DMS114 treated with DMSO at 0.1 percent for 48 hours (cell line): ENCODE measurements around the gene EMC8.

Source experiments
- DNase-seq: peaks from one replicate; lab custom pipeline; 2025; ENCODE audit not compliant: unreplicated experiment; lab: John Stamatoyannopoulos, UW

The EMC8 gene

DNA sequence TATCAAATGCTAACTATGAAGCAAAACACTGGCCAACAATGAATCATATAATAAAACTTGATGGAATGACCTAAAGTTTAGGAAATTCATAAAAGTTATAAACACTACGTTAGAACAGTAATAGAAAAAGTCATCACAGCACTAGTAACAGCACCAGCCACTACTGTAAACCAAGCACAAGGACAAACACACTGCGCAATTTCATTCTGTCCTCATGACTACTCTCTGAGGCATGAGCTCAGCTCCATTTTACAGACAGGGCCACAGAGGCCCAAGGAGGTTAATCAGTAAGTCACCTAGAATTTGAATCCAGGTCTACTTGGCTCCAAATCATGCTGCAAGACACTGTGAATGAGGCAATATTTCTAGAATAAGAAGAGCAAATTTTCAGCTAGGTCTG is 13.4 kb downstream of the EMC8 start:
- DNase-seq: no peak

DNA sequence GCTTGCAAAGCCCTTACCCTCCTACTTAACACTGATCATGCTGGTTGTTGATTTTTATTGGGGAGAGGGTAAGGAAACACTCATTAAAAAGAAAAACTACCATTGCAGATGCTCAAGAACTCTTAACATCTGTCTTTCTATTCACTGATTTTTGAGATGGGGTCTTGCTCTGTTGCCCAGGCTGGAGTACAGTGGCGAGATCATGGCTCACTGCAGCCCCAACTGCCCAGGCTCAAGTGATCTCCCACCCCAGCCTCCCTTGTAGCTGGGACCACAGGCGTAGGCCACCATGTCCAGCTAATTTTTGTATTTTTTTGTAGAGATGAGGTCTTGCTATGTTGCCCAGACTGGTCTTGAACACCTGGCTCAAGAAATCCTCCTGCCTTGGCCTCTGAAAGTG is 14.5 kb downstream of the EMC8 start:
- DNase-seq: no peak

DNA sequence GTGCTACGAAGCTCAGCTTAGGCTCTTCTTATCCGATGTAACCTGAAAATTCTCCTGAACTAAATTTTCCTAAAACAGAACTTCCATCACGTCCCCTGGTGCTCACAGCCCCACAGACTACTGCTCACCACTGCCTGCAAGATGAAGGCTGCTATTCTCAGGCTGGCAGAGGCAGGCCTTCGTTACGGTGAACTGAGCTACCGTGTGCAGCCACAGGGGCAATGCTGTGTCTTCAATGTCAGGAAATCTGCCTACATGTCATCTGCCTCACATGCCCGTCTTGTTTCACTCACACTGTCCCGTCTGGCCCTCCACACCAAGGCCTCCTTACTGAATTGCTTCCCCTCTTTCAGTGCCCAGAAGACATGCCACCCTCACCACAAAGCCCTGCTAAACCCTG is 15.9 kb downstream of the EMC8 start:
- no peak for DNase-seq

DNA sequence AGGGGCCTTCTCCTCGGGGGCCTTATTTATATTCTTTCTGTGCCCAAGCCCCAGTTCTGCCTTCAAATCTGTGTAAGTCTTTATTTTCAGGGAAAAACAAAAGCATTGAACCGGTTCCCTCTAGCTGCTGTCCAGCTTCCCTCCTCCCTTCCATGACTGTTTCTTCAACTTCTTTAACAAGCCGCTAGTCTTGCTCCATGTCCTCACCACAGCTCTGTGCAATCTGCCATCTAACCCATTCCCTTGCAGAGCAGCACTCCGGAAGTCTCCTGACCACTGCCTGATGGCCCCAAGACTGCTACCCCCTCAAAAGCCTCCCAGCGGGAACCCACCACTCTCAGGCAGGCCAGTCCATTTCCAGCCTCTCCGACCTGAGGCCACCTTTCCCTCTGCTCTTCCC is 16.9 kb downstream of the EMC8 start:
- DNase-seq: no peak

DNA sequence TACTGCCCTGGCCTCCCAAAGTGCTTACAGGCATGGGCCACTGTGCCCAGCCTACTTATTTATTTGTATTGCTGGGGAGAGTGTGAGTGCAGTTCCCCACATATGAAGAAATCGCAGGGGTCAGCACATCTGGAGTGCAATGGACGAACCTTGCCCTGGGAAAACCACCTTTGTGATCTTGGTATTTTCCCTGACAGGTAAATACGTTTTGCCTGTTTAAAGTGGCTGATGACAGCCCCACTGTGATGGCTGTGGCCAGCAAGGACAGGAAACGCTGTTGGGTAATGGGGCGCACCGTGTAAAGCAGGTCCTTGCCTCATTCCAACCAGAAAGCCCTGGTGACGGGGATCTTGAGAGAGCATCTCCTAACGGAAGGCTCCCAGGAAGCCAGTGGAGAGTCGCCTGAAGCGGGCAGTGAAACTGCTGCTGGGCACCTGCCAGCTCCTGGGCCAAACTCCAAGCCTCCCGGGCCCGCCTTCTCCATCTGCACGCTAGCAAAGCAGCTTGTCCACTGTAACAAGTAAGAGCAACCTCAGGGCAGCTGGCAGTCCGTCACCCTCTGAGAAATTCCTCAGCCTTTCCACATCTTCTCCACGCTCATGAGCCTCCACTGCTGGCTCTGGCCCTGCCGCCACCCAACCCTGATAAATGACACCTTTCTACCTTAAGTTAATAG is 17.5 kb downstream of the EMC8 start:
- DNase-seq: no peak

DNA sequence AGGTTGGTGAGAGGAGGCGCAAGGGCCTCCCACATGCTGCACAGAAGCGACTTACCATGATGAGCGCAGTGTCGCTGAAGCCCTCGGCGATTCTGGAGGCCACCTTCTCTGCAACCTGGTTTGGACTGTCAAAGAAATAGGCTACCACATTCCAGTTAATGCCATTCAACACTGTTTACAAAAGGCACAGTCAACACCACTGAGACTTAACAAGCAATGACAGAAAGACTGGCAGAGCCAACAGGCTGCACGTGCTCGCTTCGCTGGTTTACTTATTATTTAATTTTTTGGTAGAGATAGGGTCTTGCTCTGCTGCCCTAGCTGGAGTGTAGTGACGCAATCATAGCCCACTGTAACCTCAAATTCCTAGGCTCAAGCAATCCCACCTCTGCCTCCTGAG is 18.2 kb downstream of the EMC8 start:
- no peak for DNase-seq

DNA sequence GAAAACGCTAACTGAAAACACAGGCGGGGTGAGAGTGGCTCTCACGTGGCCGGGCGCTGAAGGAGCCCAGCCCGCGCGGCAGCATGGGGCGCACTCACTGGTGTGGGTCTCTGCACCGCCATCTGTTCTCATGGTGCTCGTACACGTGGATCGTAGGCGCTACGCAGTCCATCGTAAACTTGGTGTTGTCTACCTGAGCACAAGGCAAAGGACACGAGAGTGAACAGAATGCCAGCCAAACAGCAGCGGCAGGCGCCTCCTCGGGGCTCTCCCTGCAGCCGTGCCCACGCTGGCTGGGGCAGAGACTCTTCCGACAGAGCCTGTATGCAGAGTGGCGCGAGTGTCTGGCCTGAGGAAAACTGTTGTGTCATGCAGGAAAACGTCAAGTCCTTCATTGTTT is 19.1 kb downstream of the EMC8 start:
- DNase-seq: no peak

DNA sequence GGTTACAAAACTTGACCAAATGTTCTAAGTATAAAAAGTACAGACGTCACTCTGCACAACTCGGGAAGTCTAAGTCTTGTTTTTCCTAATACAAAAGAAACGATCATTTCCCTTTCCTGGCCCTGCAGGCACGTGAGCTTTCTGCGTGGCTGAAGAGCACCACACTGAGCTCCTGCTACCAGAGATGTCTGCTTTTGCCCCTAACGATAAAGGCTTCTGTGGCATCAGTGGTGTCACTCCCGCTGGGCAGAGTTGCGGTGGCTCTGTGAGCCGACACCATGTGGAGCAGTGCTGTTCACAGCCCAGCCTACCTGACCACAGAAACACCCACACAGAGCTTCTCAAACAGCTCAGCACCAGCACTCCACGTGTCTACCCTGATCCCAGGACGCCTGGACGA is 20.5 kb downstream of the EMC8 start:
- DNase-seq: no peak

DNA sequence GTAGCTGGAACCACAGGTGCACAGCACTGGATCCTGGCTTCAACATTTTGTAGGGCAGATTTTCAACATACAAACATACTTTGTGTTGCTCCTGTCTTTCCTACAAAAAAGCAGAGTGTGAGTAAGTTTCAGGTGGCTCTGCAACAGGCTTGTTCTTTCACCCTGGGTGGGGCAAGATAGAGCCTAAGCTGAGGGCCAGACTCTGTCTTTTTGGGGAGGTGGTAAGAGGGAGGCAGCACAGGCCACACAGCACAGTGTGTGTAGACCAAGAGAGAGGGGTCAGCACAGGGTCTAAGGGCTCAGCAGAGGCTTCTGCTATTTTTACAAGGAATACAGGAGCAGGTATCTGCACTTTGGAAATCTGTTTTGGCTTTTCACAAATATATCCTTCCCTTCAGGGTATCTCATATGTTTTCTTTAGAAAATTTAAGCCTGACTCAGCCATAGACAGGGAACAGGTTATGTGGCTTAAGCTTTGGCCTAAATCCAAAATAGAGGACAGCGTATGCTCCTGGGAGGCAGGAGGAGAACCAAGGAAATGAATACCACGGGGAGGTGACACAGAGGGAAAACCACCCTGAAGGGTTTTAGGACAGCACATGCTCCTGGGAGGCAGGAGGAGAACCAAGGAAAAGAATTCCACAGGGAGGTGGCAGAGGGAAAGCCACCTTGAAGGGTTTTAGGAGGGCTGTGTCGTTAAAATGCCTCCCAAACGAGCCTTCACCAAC is 21.6 kb downstream of the EMC8 start:
- no peak for DNase-seq

DNA sequence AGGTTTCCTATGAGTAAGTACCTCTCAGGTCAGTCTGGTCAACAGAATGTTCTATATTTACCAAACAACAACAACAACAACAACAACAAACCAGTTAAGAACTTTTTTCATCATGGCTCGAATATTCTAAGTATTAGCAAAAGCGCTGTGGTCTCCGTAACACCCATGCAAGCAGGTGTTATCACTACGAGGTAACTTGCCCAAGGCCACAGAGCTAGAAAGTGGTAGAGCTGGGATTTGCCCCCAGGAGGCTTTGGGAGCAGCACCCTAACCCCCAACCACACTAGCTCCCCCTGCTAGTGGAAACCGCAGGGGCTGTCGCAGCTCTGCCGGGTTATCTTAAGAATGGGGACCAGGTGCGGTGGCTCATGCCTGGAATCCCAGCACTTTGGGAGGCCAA is 24.5 kb downstream of the EMC8 start:
- no peak for DNase-seq

DNA sequence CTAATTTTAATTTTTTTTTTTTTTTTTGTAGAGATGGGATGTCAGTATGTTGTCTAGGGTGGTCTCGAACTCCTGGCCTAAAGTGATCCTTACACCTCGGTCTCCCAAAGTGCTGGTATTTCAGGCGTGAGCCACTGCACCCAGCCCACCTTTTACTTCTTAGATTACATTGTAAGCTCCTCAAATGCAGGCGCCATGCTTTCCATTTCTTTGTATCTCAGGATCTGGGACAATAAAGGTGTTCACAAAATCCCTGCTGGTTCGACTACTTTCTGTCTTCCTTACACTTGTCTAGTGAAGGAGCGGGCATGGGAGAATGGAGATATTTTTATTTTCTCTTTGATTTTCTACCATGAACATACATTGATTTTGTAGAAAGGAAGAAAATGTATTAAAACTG is 25.2 kb downstream of the EMC8 start:
- DNase-seq: no peak

DNA sequence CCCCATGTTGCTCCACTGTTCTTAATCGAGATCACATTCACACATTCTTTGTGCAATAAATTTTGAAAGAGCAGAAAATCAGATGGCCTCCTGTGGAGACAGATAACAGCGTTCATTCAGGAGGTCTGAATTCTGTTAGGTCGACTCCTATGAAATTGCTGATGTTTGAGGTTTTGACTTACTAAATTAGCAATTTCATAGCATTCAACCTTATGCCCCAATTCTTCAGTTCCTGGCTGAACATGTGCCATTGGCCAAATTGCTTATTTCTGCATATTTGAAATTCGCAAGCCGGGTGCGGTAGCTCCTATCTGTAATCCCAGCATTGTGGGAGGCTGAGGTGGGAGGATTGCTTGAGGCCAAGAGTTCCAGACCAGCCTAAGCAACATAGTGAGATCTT is 26.3 kb downstream of the EMC8 start:
- DNase-seq: no peak

DNA sequence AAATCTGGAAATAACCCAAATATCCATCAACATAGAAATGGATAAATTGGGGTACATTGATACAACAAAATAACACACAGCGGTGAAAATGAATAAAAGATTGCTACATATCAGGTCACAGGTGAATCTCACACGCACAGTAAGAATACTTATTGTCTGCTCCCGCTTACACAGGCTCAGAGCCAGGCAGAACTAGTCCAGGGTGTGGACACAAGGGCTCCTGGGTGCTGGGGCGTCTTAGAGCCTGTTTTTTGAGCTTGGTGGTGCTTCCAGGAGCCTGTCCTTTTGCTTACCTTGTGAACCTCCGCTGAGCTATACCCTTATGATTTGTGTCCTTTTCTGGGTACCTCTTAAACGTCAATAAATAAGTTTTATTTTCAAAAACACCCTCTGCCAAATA is 28.6 kb downstream of the EMC8 start:
- no peak for DNase-seq

DNA sequence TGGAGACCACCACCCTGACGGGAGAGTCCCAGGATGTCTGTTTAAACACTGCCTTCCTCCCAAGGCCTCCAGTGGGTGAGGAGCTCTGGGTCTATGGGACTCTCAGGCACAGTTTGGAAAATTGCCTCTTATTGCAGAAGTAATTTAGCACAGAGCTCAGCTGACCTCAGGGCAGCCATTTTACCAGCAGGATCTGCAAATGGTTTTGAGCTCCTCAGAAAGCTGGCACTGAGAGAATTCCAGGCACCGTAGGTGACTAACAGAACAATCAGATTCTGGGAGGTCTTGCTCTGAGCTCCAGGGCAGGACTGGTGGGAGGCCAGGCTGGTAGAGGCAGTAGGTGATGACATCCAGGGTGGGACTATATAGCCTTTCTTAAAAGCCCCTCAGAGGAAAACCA is 31.1 kb downstream of the EMC8 start:
- DNase-seq: no peak

DNA sequence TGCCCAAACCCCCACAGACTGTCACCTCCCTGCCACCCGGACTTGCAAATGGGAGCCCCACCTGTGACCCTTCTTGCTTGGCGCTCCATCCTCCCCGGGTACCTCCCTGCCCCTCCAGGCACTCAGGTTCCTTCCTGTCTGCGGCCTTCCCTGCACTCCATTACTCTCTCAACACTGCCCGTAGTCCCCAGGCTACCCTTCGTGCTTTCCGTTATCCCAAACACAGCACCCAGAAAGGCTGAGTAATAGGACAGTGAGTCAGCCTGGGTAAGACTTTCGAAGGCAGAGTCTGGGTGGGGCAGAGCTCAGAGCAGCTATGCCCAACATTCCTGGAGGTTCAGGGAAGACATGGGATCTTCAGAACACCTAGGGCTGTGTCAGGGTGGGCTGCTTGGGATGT is 31.8 kb downstream of the EMC8 start:
- DNase-seq: no peak

DNA sequence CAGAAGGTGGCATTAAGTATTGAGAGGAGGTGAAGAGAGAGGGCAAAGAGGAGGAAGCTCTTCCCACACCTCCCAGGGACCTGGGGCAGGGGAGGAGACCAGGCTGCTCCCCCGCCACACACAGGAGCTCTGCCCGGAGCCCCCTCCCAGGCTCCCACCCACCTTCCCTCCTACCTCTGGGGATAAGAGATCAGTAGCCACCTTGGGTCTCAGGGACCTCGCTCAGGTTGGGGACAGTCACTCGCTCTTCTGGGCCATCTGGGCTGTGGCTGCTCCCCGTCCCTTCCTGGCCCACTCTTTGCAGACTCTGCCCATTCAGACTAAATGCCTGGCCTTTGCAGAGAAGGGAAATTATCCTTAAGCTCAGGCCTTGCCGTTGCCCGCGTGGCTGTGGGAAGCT is 33.6 kb downstream of the EMC8 start:
- DNase-seq: no peak

DNA sequence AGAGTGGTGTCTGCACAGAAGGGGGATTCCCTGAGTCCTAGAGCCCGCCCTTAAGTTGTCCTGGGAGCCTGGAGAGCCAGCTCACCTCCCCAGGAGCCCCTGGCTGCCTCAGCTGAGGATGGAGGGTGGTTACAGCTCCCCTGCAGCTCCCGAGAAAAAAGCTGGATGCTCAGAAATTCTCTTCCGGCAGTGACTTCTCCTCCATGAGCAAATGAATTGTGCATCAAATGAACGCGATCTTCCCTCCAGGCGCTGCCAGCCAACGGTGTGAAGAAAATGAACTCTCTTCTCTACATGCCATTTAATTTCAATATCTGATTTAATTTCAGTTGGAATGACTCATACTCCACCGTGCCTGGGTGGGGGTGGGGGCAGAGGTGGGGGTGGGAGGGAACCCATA is 34.1 kb downstream of the EMC8 start:
- DNase-seq: no peak

DNA sequence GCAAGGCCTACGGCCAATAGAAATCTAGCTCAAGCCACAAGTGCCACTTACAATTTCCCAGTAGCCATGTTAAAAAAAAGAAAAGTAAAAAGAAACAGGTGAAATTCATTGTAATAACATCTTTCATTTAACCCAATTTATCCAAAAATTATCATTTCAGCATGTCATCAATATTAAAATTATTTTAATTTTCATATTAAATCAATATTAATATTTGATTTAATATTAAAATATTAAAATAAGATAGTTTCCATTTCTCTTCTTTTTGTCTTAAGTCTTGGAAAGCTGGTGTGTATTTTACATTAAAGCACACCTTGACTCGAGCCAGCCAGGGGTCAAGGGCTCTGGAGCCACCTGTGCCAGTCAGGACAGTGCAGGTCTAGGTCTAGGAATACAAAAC is 35.7 kb downstream of the EMC8 start:
- no peak for DNase-seq

DNA sequence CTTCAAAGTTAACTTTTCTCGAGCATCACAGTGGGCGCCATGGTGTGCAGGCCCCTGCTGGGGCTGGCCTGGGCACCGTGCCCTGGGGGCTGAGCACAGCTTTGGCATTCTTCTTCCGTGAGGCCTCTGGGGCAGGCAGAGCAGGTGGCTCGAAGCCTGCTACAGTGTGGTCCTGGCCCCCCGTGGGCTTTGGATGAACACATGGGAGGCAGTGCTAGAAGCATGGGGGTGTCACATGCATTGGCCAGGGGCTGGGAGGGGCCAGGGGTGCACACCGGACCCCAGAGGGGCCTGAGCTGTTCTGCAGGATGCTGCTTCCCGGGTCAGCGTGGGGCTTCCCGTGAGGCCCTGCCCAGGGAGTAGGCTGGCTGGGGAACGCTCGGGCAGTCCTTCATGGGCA is 36.4 kb downstream of the EMC8 start:
- no peak for DNase-seq

DNA sequence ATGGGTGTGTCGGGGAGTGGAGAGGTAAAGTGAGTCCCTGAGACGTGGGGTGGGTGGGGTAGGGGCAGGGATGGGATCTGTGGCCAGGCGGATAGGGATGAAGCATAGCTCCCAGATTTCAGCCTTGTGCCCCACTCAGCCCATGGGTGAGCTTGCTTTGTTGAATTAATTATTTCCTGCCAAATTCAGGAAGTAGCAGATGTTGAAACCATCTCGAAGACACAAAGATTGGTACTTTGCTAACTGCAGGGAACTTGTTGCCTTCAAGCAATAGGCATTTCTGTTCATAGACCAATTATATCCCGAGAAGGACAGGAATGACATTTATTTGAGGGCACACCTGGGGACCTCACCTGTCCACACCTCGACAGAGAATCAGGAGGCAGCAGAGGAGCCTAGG is 37.5 kb downstream of the EMC8 start:
- DNase-seq: no peak

DNA sequence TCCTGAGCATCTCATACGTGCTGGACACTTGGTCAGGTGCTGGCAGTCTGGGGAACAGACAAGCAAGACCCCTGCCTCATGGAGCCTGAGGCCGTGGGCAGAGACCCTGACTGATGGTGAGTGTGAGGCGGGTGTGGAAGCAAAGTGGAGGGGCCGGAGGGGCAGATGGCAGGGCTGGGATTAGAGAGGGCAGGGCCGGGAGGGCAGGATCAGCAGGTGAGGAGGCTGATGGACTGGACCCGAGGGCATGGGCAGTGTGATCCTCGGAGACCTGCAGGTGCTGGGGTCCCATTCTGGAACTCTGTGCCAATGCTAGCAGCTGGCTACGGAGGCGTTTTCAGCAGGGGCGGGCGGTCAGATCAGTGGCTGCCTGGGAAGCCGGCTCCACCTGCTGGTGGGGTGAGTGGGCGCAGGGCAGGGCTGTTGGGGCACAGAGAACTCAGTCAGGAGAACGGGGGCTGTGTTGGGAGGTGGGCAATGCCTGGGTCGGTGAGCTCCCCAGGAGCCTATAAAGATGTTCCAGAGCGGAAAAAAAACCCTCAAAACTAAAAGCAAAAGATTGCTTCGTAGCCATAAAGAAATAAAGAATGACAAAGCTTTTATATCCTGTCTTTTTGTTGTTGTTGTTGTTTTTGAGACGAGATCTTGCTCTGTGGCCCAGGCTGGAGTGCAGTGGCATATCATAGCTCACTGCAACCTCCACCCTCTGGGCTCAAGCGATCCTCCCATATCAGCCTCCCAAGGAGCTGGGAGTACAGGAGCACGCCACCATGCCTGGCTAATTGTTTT is 39.5 kb downstream of the EMC8 start:
- DNase-seq: no peak

DNA sequence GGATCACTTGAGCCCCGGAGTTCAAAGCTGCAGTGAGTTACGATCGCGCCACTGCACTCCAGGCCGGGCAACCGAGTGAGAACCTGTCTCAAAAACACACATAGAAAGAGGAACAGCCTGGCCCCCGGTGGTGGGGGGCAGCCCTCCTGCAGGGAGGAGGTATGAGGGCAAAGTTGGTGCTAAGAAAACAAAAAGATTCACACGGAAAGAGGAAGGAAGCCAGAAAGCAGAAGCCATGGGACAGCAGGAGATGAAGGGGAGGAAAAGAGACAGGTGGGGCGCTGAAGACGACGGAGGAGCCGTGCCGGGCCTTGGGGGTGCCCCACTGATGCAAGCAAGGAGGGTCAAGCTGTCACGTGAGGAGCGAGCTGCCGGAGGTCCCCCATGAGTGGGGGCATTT is 40.2 kb downstream of the EMC8 start:
- no peak for DNase-seq
